CD14-positive monocyte (primary cell): ENCODE results near the gene TMEM45B. TPM values are rescaled to one million over a fixed set of nuclear protein-coding genes. Genes with fewer than 3 reads are reported as not detected.
A peak's percentile ranks its signal among the peaks of the same experiment; 100 is the strongest.

Experiments
- DNase-seq, 3 donors: peaks; one replicate each; pipeline ENCODE4 v3.0.0-alpha.2; 2011 to 2022
- H2AFZ ChIP-seq: 2 replicates; pipeline ENCODE4 v1.6.0; 2012; ENCODE audit warnings: mild to moderate bottlenecking, low read depth, low read length, inconsistent platforms; ENCODE audit not compliant: insufficient read depth, poor library complexity, severe bottlenecking
- H3K27ac ChIP-seq, 2 donors: 1 replicate in 1 of 2; 2 replicates in 1 of 2; pipeline ENCODE4 v1.5.1; 2012 to 2013; ENCODE audit warnings: low read length in 2 of 2, control low read depth in 1 of 2, inconsistent platforms in 1 of 2, low read depth in 1 of 2, mild to moderate bottlenecking in 1 of 2
- H3K27me3 ChIP-seq, 2 donors: one replicate each; pipeline versions ENCODE4 v1.6.0 to v1.6.1; 2011 to 2013; ENCODE audit warnings: low read length in 2 of 2; ENCODE audit not compliant: control insufficient read depth in 2 of 2, insufficient read depth in 2 of 2
- H3K36me3 ChIP-seq, 2 donors: replicated peaks in 1 of 2; 1 replicate in 1 of 2; 2 replicates in 1 of 2; pipeline versions ENCODE4 v1.5.1 to v1.6.1; 2012 to 2013; ENCODE audit warnings: low read length in 2 of 2, control low read depth in 1 of 2, inconsistent platforms in 1 of 2, mild to moderate bottlenecking in 1 of 2; ENCODE audit not compliant: insufficient read depth in 2 of 2, control insufficient read depth in 1 of 2
- H3K4me1 ChIP-seq, 2 donors: 1 replicate in 1 of 2; 2 replicates in 1 of 2; pipeline versions ENCODE4 v1.5.1 to v1.6.1; 2012 to 2013; ENCODE audit warnings: low read length in 2 of 2, control low read depth in 1 of 2, inconsistent platforms in 1 of 2, mild to moderate bottlenecking in 1 of 2, moderate library complexity in 1 of 2; ENCODE audit not compliant: insufficient read depth in 2 of 2, control insufficient read depth in 1 of 2
- H3K4me2 ChIP-seq: replicated peaks from 2 replicates; pipeline ENCODE3; 2012; ENCODE audit warnings: low read length, moderate library complexity, mild to moderate bottlenecking; ENCODE audit not compliant: poor library complexity, severe bottlenecking; ENCODE audit errors: extremely low read depth
- H3K4me3 ChIP-seq, 3 experiments: fragments of 200-600 bp in 1 of 3; sonication (generic) in 1 of 3; replicated peaks in 1 of 3; 1 replicate in 2 of 3; 2 replicates in 1 of 3; pipeline ENCODE4 v1.5.1; 2011 to 2013; ENCODE audit warnings: low read length in 3 of 3, mild to moderate bottlenecking in 3 of 3, control low read depth in 2 of 3, low read depth in 2 of 3, inconsistent platforms in 1 of 3, moderate library complexity in 1 of 3
- H3K79me2 ChIP-seq: 2 replicates; pipeline ENCODE4 v1.6.0; 2012; ENCODE audit warnings: mild to moderate bottlenecking, control low read depth, inconsistent platforms, low read length, moderate library complexity; ENCODE audit not compliant: insufficient read depth
- H3K9ac ChIP-seq: 2 replicates; pipeline ENCODE4 v1.6.0; 2017; ENCODE audit warnings: low read length, mild to moderate bottlenecking; ENCODE audit not compliant: insufficient read depth, poor library complexity, severe bottlenecking
- H3K9me3 ChIP-seq, 2 donors: replicated peaks in 1 of 2; 1 replicate in 1 of 2; 2 replicates in 1 of 2; pipeline versions ENCODE4 v1.5.1 to v1.6.1; 2012 to 2013; ENCODE audit warnings: low read length in 2 of 2, control low read depth in 1 of 2; ENCODE audit not compliant: control insufficient read depth in 1 of 2, insufficient read depth in 1 of 2
- H4K20me1 ChIP-seq: 2 replicates; pipeline ENCODE4 v1.6.0; 2012; ENCODE audit warnings: mild to moderate bottlenecking, low read length, control low read depth, moderate library complexity; ENCODE audit not compliant: insufficient read depth
- H3K27ac Mint-ChIP-seq, 7 donors: one replicate each; pipeline ENCODE4 v1.8.0; 2020; ENCODE audit warnings: mild to moderate bottlenecking in 7 of 7, mixed read lengths in 7 of 7, moderate library complexity in 6 of 7, inconsistent platforms in 2 of 7
- H3K27me3 Mint-ChIP-seq, 3 donors: one replicate each; pipeline ENCODE4 v1.8.0; 2021 to 2022; ENCODE audit warnings: low read depth in 3 of 3, mild to moderate bottlenecking in 3 of 3, mixed read lengths in 3 of 3, moderate library complexity in 3 of 3, inconsistent platforms in 1 of 3
- H3K36me3 Mint-ChIP-seq, 2 donors: one replicate each; pipeline ENCODE4 v1.8.0; 2020; ENCODE audit warnings: mixed read lengths in 2 of 2, inconsistent platforms in 1 of 2, mild to moderate bottlenecking in 1 of 2
- H3K4me1 Mint-ChIP-seq: one replicate; pipeline ENCODE4 v1.8.0; 2020; ENCODE audit warnings: mild to moderate bottlenecking, mixed read lengths
- H3K4me3 Mint-ChIP-seq, 2 donors: one replicate each; pipeline ENCODE4 v1.8.0; 2020; ENCODE audit warnings: mild to moderate bottlenecking in 2 of 2, mixed read lengths in 2 of 2, moderate library complexity in 1 of 2
- H3K9me3 Mint-ChIP-seq, 7 donors: one replicate each; pipeline ENCODE4 v1.8.0; 2020 to 2022; ENCODE audit warnings: mixed read lengths in 7 of 7, mild to moderate bottlenecking in 6 of 7, moderate library complexity in 6 of 7, inconsistent platforms in 2 of 7
- CTCF ChIP-seq: fragments of 200-600 bp; IDR thresholded peaks from one replicate; pipeline ENCODE4 v1.8.0; 2022; ENCODE audit warnings: antibody characterized with exemption, mild to moderate bottlenecking
- WGBS: methylation state at CpG from one replicate; pipeline ENCODE4 v1.1.5; 2013; ENCODE audit warnings: missing lambda C conversion rate; ENCODE audit not compliant: insufficient coverage; 5-methylcytosine and 5-hydroxymethylcytosine counted together
- intact Hi-C, 2 donors: fragments of 100-400 bp; cut with micrococcal nuclease; formaldehyde crosslinking; loops; one replicate each; pipeline versions ENCODE4 v1.15.0 to v1.15.1; 2023
- polyA plus RNA-seq, 3 donors: library from polyadenylated mRNA; depleted of rRNA in 1 of 3; unstranded in 2 of 3; stranded (reverse) in 1 of 3; fragments of 300-500 nt in 2 of 3; fragments of >200 nt in 1 of 3; fragmentation: Illumina TruSeq in 2 of 3; gene quantifications; 1 replicate in 2 of 3; 2 replicates in 1 of 3; pipeline ENCODE4 v1.2.3, GENCODE V29; 2012 to 2021

The TMEM45B gene
- polyA plus RNA-seq, 3 donors: 0.24 to 1.7 (median 0.56) TPM

- intact Hi-C loops: no loop called here
- H3K27ac Mint-ChIP-seq: no peak overlapping the region
Observed at GRCh38 chr11:129800655-129801054, 15.0 kb upstream of the TMEM45B start.

GRCh38 chr11:129803533-129803932, 12.1 kb upstream of the TMEM45B start:
- DNase-seq: no peak
- H3K4me3 Mint-ChIP-seq: peak overlapping the region in 1 of 2 donors; percentile 16
- H3K9me3 Mint-ChIP-seq: peaks cover 10 to 33% (median 17%) of the 10 kb centered on the region in 7 donors
- Histone ChIP-seq H3K27me3 (peaks cover 4 to 9% of the 10 kb centered on the region in 2 donors), H3K9me3 (peaks cover 0 to 4% of the 10 kb centered on the region in 2 donors), H4K20me1 (no peaks in the 10 kb centered on the region), H3K27ac (no peak overlapping the region), H3K4me3 (no peak overlapping the region), H3K36me3 (no peaks in the 10 kb centered on the region), H3K79me2 (no peaks in the 10 kb centered on the region), H2AFZ (no peak overlapping the region), H3K9ac (no peak overlapping the region), H3K4me2 (no peak overlapping the region), H3K4me1 (no peaks in the 10 kb centered on the region)
- intact Hi-C loops: no loop called here
- peaks cover 11% of the 10 kb centered on the region for H3K4me1 Mint-ChIP-seq
- no peaks in the 10 kb centered on the region for H3K36me3 Mint-ChIP-seq
- H3K27ac Mint-ChIP-seq: no peak overlapping the region
- 92% methylated on average over 2 of the region's 4 CpGs for WGBS
- peaks cover 22 to 40% (median 22%) of the 10 kb centered on the region in 3 donors for H3K27me3 Mint-ChIP-seq
- TF ChIP-seq CTCF: no peak

More at GRCh38 chr11:129800655-129801054, 15.0 kb upstream of the TMEM45B start:
- Histone ChIP-seq H3K36me3 (no peaks in the 10 kb centered on the region), H3K79me2 (no peaks in the 10 kb centered on the region), H2AFZ (no peak overlapping the region), H3K9ac (no peak overlapping the region), H3K4me1 (no peaks in the 10 kb centered on the region), H4K20me1 (no peaks in the 10 kb centered on the region), H3K4me3 (no peak overlapping the region), H3K4me2 (no peak overlapping the region), H3K27me3 (peaks cover 4 to 9% of the 10 kb centered on the region in 2 donors), H3K9me3 (peaks cover 0 to 7% of the 10 kb centered on the region in 2 donors), H3K27ac (no peak overlapping the region)
- peaks cover 10 to 43% (median 19%) of the 10 kb centered on the region in 7 donors for H3K9me3 Mint-ChIP-seq
- H3K4me1 Mint-ChIP-seq: no peaks in the 10 kb centered on the region
- TF ChIP-seq CTCF: no peak
- H3K27me3 Mint-ChIP-seq: peaks cover 9 to 31% (median 14%) of the 10 kb centered on the region in 3 donors
- no peak for DNase-seq
- no peaks in the 10 kb centered on the region for H3K36me3 Mint-ChIP-seq
- H3K4me3 Mint-ChIP-seq: no peak overlapping the region
